A673 (cell line): ENCODE data around the gene ZIC4. TPM values are rescaled to one million over a fixed set of nuclear protein-coding genes. Genes with fewer than 3 reads are reported as not detected.

Source experiments
- BruUV-seq: library from RNA; stranded (reverse); fragments of 400-500 nt; replicated peaks from 2 replicates; lab custom pipeline; 2021; lab: Mats Ljungman, UMichigan
- CTCF ChIA-PET: fragments of 300-600 bp; sonication (Branson Sonifier 250); formaldehyde crosslinking; loops from one replicate; lab custom pipeline; 2022; ENCODE audit warnings: antibody characterized with exemption; lab: Charles Lee
- POLR2A ChIA-PET: fragments of 300-600 bp; sonication (Branson Sonifier 250); formaldehyde crosslinking; loops from one replicate; lab custom pipeline; 2022; ENCODE audit warnings: antibody characterized with exemption; ENCODE audit not compliant: low non-redundant PET; lab: Charles Lee
- DNase-seq: peaks from one replicate; pipeline ENCODE4 v3.0.0-alpha.2; 2015; ENCODE audit warnings: low spot score
- H3K27ac ChIP-seq: fragments of 200-600 bp; sonication (generic); 2 replicates; pipeline ENCODE4 v1.5.1; 2016; ENCODE audit warnings: mixed run types, low read depth, mild to moderate bottlenecking, mixed read lengths, antibody characterized with exemption, low read length; ENCODE audit not compliant: poor library complexity, severe bottlenecking
- H3K27me3 ChIP-seq: fragments of 200-600 bp; sonication (generic); replicated peaks from 2 replicates; pipeline ENCODE4 v1.6.1; 2017; ENCODE audit warnings: mixed run types, low read depth, mild to moderate bottlenecking, mixed read lengths, antibody characterized with exemption, low read length; ENCODE audit not compliant: insufficient read depth, poor library complexity
- H3K36me3 ChIP-seq: fragments of 200-600 bp; sonication (generic); 2 replicates; pipeline ENCODE4 v1.6.1; 2016; ENCODE audit warnings: mixed run types, mild to moderate bottlenecking, mixed read lengths, antibody characterized with exemption, low read length; ENCODE audit not compliant: insufficient read depth, poor library complexity, severe bottlenecking
- H3K4me1 ChIP-seq: fragments of 200-600 bp; sonication (generic); 2 replicates; pipeline ENCODE4 v1.6.1; 2017; ENCODE audit warnings: mixed run types, mild to moderate bottlenecking, mixed read lengths, antibody characterized with exemption, low read length; ENCODE audit not compliant: insufficient read depth, poor library complexity, severe bottlenecking
- H3K4me3 ChIP-seq: fragments of 200-600 bp; sonication (generic); 2 replicates; pipeline ENCODE4 v1.5.1; 2016; ENCODE audit warnings: low read depth, mixed run types, mild to moderate bottlenecking, mixed read lengths, low read length; ENCODE audit not compliant: poor library complexity, severe bottlenecking
- H3K9me3 ChIP-seq: fragments of 200-600 bp; sonication (generic); 2 replicates; pipeline ENCODE4 v1.6.1; 2016; ENCODE audit warnings: mixed run types, low read depth, mild to moderate bottlenecking, mixed read lengths, antibody characterized with exemption, low read length; ENCODE audit not compliant: poor library complexity, severe bottlenecking
- CTCF ChIP-seq: fragments of 300-800, 200-600 bp; sonication (generic); conservative IDR thresholded peaks from 2 replicates; pipeline ENCODE4 v1.5.1; 2017; ENCODE audit warnings: low read depth, mild to moderate bottlenecking, antibody characterized with exemption, low read length, moderate library complexity, mixed read lengths
- EZH2 ChIP-seq: fragments of 200-600 bp; sonication (generic); IDR thresholded peaks from 2 replicates; pipeline ENCODE4 v1.6.1; 2017; ENCODE audit warnings: borderline replicate concordance, low read depth, mild to moderate bottlenecking, mixed read lengths, antibody characterized with exemption, low read length; ENCODE audit not compliant: poor library complexity, severe bottlenecking
- intact Hi-C: fragments of 100-400 bp; cut with micrococcal nuclease; formaldehyde crosslinking; loops from one replicate; pipeline ENCODE4 v1.10.0; 2022; ENCODE audit not compliant: unreplicated experiment
- total RNA-seq: library from RNA; stranded (reverse); gene quantifications from 2 replicates; pipeline ENCODE4 v1.2.3, GENCODE V29; 2021

ZIC4 gene
- total RNA-seq, 1 experiment from 2014 or later = 0.47 TPM

GRCh38 chr3:147404800-147405230 lies 1.5 kb downstream of the ZIC4 start:
- ChIA-PET CTCF (interaction anchor here (0.6 kb wide), 1 partner anchor 654 kb away, joined by 3 read pairs; no protein-coding TSS in a partner anchor), POLR2A (no interaction called here)
- intact Hi-C loops = no loop called here
- Histone ChIP-seq H3K9me3 (no peaks in the 10 kb centered on the region), H3K36me3 (no peaks in the 10 kb centered on the region), H3K4me1 (no peaks in the 10 kb centered on the region), H3K27ac (no peak overlapping the region), H3K4me3 (no peak overlapping the region), H3K27me3 (peaks cover 96% of the 10 kb centered on the region)
- no peak for TF ChIP-seq EZH2
- BruUV-seq = no TSS peak
- no peak for DNase-seq

GRCh38 chr3:147404000-147404799 lies 2.1 kb downstream of the ZIC4 start:
- CTCF ChIA-PET = interaction anchor here (0.6 kb wide), 1 partner anchor 654 kb away, joined by 3 read pairs; no protein-coding TSS in a partner anchor
- Histone ChIP-seq H3K9me3 (no peaks in the 10 kb centered on the region), H3K27me3 (peaks cover 89% of the 10 kb centered on the region), H3K4me1 (no peaks in the 10 kb centered on the region), H3K36me3 (no peaks in the 10 kb centered on the region), H3K27ac (no peak overlapping the region), H3K4me3 (no peak overlapping the region)
- DNase-seq = no peak
- BruUV-seq = no TSS peak
- TF ChIP-seq CTCF = no peak
- TF ChIP-seq EZH2 = no peak
- intact Hi-C loops = no loop called here
- POLR2A ChIA-PET = no interaction called here

GRCh38 chr3:147403511-147403910 lies 2.8 kb downstream of the ZIC4 start:
- H3K36me3 ChIP-seq = no peaks in the 10 kb centered on the region
- CTCF ChIA-PET = no interaction called here
- H3K9me3 ChIP-seq = no peaks in the 10 kb centered on the region
- TF ChIP-seq CTCF (no peak), EZH2 (no peak)
- POLR2A ChIA-PET = no interaction called here
- BruUV-seq = no TSS peak
- no peak overlapping the region for H3K4me3 ChIP-seq
- no peaks in the 10 kb centered on the region for H3K4me1 ChIP-seq
- H3K27me3 ChIP-seq = peaks cover 83% of the 10 kb centered on the region
- no peak overlapping the region for H3K27ac ChIP-seq
- DNase-seq = no peak
- intact Hi-C loops = no loop called here
